K562 (cell line): ENCODE measurements around the gene TIFAB. TPM values are rescaled to one million over a fixed set of nuclear protein-coding genes. Genes with fewer than 3 reads are reported as not detected.

Source experiments
- BRCA1 ChIP-seq, 2 experiments: fragments of 450-650 bp in 1 of 2; sonication (generic) in 1 of 2; formaldehyde crosslinking in 1 of 2; IDR thresholded peaks; 2 replicates each; pipeline versions ENCODE4 v1.5.0 to v1.6.1; 2017 to 2020; ENCODE audit warnings: mild to moderate bottlenecking in 1 of 2, missing genetic modification reagents in 1 of 2
- BRF1 ChIP-seq: IDR thresholded peaks from 3 replicates; pipeline ENCODE4 v1.6.1; 2011; ENCODE audit warnings: borderline replicate concordance, mild to moderate bottlenecking; ENCODE audit not compliant: insufficient read length; ENCODE audit errors: extremely low read depth
- CREBBP ChIP-seq: IDR thresholded peaks from one replicate; pipeline ENCODE4 v1.6.1; 2012; ENCODE audit warnings: low read depth, mild to moderate bottlenecking, control low read depth, inconsistent platforms, low read length
- CSDE1 ChIP-seq, 2 experiments: fragments of 450-650 bp; IDR thresholded peaks; 2 replicates each; pipeline ENCODE4 v1.6.1; 2016; ENCODE audit warnings: mild to moderate bottlenecking in 1 of 2
- CXXC5 ChIP-seq: fragments of 250-450 bp; sonication (Bioruptor Pico); IDR thresholded peaks from 2 replicates; pipeline ENCODE4 v1.8.0; 2022; ENCODE audit warnings: inconsistent platforms, mild to moderate bottlenecking, moderate library complexity
- E2F3 ChIP-seq: fragments of 250-450 bp; sonication (Bioruptor Pico); IDR thresholded peaks from 2 replicates; pipeline ENCODE4 v1.4.0; 2020; ENCODE audit warnings: mild to moderate bottlenecking
- GTF2E2 ChIP-seq: fragments of 200-800 bp; sonication (Bioruptor generic); IDR thresholded peaks from 2 replicates; pipeline ENCODE4 v1.6.1; 2016; ENCODE audit warnings: missing genetic modification characterization, missing compliant biosample characterization
- MEF2D ChIP-seq: conservative IDR thresholded peaks from 2 replicates; pipeline ENCODE4 v1.6.1; 2016; ENCODE audit warnings: low read depth, missing genetic modification characterization, missing compliant biosample characterization
- MITF ChIP-seq: IDR thresholded peaks from 2 replicates; pipeline ENCODE4 v1.6.1; 2014; ENCODE audit warnings: antibody characterized with exemption
- NR2F6 ChIP-seq: fragments of 450-650 bp; formaldehyde crosslinking; IDR thresholded peaks from 2 replicates; pipeline ENCODE4 v1.4.0; 2020; ENCODE audit warnings: mild to moderate bottlenecking
- SMARCE1 ChIP-seq: fragments of 450-650 bp; IDR thresholded peaks from 2 replicates; pipeline ENCODE4 v1.7.1; 2016; ENCODE audit warnings: mild to moderate bottlenecking
- SRSF9 ChIP-seq: fragments of 200-400 bp; formaldehyde crosslinking; IDR thresholded peaks from 2 replicates; pipeline ENCODE4 v1.6.1; 2017; ENCODE audit warnings: low read depth, low read length, borderline replicate concordance
- TAF1 ChIP-seq: IDR thresholded peaks from 2 replicates; pipeline ENCODE4 v1.6.1; 2011; ENCODE audit warnings: mild to moderate bottlenecking, low read length, moderate library complexity; ENCODE audit not compliant: insufficient read depth, control insufficient read depth, severe bottlenecking; ENCODE audit errors: extremely low read depth
- TAF7 ChIP-seq: fragments of 450-650 bp; IDR thresholded peaks from 2 replicates; pipeline ENCODE4 v1.6.1; 2016; ENCODE audit warnings: missing genetic modification characterization, missing compliant biosample characterization
- TBP ChIP-seq: optimal IDR thresholded peaks from 2 replicates; pipeline ENCODE3; 2011; ENCODE audit warnings: low read depth, low read length, improper control_type of control experiment
- THAP12 ChIP-seq: fragments of 250-450 bp; sonication (Bioruptor Pico); IDR thresholded peaks from 2 replicates; pipeline ENCODE4 v1.9.0; 2021; ENCODE audit warnings: mild to moderate bottlenecking, inconsistent platforms
- ZBTB5 ChIP-seq: fragments of 450-650 bp; IDR thresholded peaks from 2 replicates; pipeline ENCODE4 v1.6.1; 2017; ENCODE audit warnings: antibody characterized with exemption
- ZNF140 ChIP-seq: fragments of 250-450 bp; sonication (Bioruptor Pico); IDR thresholded peaks from 2 replicates; pipeline ENCODE4 v1.8.0; 2021; ENCODE audit warnings: moderate library complexity, mild to moderate bottlenecking, inconsistent platforms
- ZNF316 ChIP-seq: fragments of 450-650 bp; IDR thresholded peaks from 2 replicates; pipeline ENCODE4 v1.6.1; 2016
- ZNF589 ChIP-seq: fragments of 200-800 bp; sonication (Bioruptor generic); IDR thresholded peaks from 2 replicates; pipeline ENCODE4 v1.6.1; 2016; ENCODE audit warnings: low read depth, missing genetic modification characterization, missing compliant biosample characterization
- ZNF668 ChIP-seq: fragments of 250-450 bp; sonication (Bioruptor Pico); IDR thresholded peaks from 2 replicates; pipeline ENCODE4 v1.8.0; 2022; ENCODE audit warnings: mild to moderate bottlenecking, inconsistent platforms
- polyA plus RNA-seq, 8 experiments: library from polyadenylated mRNA; depleted of rRNA in 4 of 8; stranded (reverse) in 5 of 8; unstranded in 3 of 8; fragments of >200 nt; fragmentation: Nextera tagmentation in 2 of 8; fragmentation: Illumina TruSeq in 1 of 8; extraction: Ambion mirVana in 2 of 8; extraction: Trizol in 1 of 8; gene quantifications; 2 replicates each; pipeline versions ENCODE4 v1.2.1 to v1.2.3, GENCODE V29; 2011 to 2014; ENCODE audit warnings: inconsistent platforms in 1 of 8, missing spikeins in 1 of 8
- total RNA-seq, 7 experiments: library from RNA; depleted of rRNA in 6 of 7; stranded (reverse); fragments of >200 nt in 6 of 7; fragmentation: Illumina TruSeq in 2 of 7; extraction: Trizol in 2 of 7; gene quantifications; 2 replicates each; pipeline versions ENCODE4 v1.2.1 to v1.2.3, GENCODE V29; 2011 to 2021; ENCODE audit warnings: low replicate concordance in 1 of 7

The TIFAB gene
- total and polyA plus RNA-seq, 9 of the 15 experiments (the other 6 are each of a cell fraction or from before 2014, with no cell fraction given): not detected

GRCh38 chr5:135398855-135399793, 53.0 kb downstream of the TIFAB start, which contains the start of gene MACROH2A1 (continued):
- TF ChIP-seq E2F3 (CRISPR knock-in tag): peak; percentile 94
- TF ChIP-seq GTF2E2 (tag): peak; percentile 83
- TF ChIP-seq ZNF589 (CRISPR knock-in tag): 0 out of 2 replicates have a peak, but pooled peaks have one; percentile 20
- TF ChIP-seq ZNF316: no peak
- no peak for TF ChIP-seq BRF1
- TF ChIP-seq SMARCE1: no peak
- peak; percentile 88 for TF ChIP-seq THAP12 (CRISPR knock-in tag)
- TF ChIP-seq MITF: no peak
- TF ChIP-seq NR2F6: no peak
- peak; percentile 96 for TF ChIP-seq CXXC5 (CRISPR knock-in tag)
- TF ChIP-seq MEF2D (tag): no peak
- TF ChIP-seq ZNF140 (CRISPR knock-in tag): no peak
- TF ChIP-seq SRSF9: no peak
- no peak for TF ChIP-seq TAF7
- peak in 1 of 2 experiments; percentile 32; a peak in 1 of 4 replicates for TF ChIP-seq CSDE1 (IDR thresholded peaks at IDR 0.05)
- TF ChIP-seq BRCA1 (IDR thresholded peaks at IDR 0.05): no peak
- no peak for TF ChIP-seq BRCA1 (CRISPR knock-in tag; IDR thresholded peaks at IDR 0.05)
- TF ChIP-seq TBP: peak; percentile 84
- peak; percentile 92 for TF ChIP-seq TAF1
- no peak for TF ChIP-seq CREBBP
- no peak for TF ChIP-seq ZBTB5
- no peak for TF ChIP-seq ZNF668 (CRISPR knock-in tag)
